ENCODE data around the gene HFM1.

Gene HFM1

GRCh38 chr1:91224878-91225277, 179.8 kb downstream of the HFM1 start:
- DNase-seq, result no peak

- no peak for DNase-seq
Measured at GRCh38 chr1:91221017-91221416, 183.6 kb downstream of the HFM1 start.

GRCh38 chr1:91217911-91218310, 186.7 kb downstream of the HFM1 start:
- no peak for DNase-seq
